Measurements from ENCODE around the gene PSAT1.

The PSAT1 gene

GRCh38 chr9:78365748-78366697 lies 69.1 kb downstream of the PSAT1 start:
- peak; percentile 8 for DNase-seq (ENCODE audit: low read depth)

GRCh38 chr9:78366827-78367226 lies 69.9 kb downstream of the PSAT1 start:
- DNase-seq (ENCODE audit: low read depth), result no peak

GRCh38 chr9:78368236-78368635 lies 71.3 kb downstream of the PSAT1 start:
- no peak for DNase-seq (ENCODE audit: low read depth)

- peak; percentile 69 for DNase-seq (ENCODE audit: low read depth)
These were observed 72.8 kb downstream of the PSAT1 start for GRCh38 chr9:78369639-78370219.

- no peak for DNase-seq (ENCODE audit: low read depth)
These were observed 74.1 kb downstream of the PSAT1 start for GRCh38 chr9:78370991-78371390.

- no peak for DNase-seq (ENCODE audit: low read depth)
These were observed 75.1 kb downstream of the PSAT1 start for GRCh38 chr9:78371981-78372380.

All from amniotic epithelial cell (primary cell).